IMR-90 (cell line): Measurements from ENCODE around the gene CTIF. TPM values are rescaled to one million over a fixed set of nuclear protein-coding genes. Genes with fewer than 3 reads are reported as not detected.

ENCODE experiments used
- ATAC-seq: fragments of 200-7000 bp; cut with Tn5 transposase; 2 replicates; pipeline ENCODE4 v1.9.1; 2020; ENCODE audit warnings: low read depth, mild to moderate bottlenecking, moderate library complexity
- BruUV-seq: library from RNA; stranded (reverse); fragments of 400-500 nt; replicated peaks from 2 replicates; lab custom pipeline; 2021; lab: Mats Ljungman, UMichigan
- CTCF ChIA-PET: fragments of 300-600 bp; formaldehyde crosslinking; extraction: SDS; loops from one replicate; lab custom pipeline; 2021; ENCODE audit warnings: antibody characterized with exemption; lab: Yijun Ruan, JAX
- POLR2A ChIA-PET: fragments of 300-600 bp; sonication (Branson Sonifier 250); formaldehyde crosslinking; loops from one replicate; lab custom pipeline; 2022; ENCODE audit warnings: antibody characterized with exemption; ENCODE audit not compliant: unreplicated experiment; lab: Charles Lee
- DNase-seq: peaks from one replicate; pipeline ENCODE4 v3.0.0; 2013
- H2AFZ ChIP-seq: replicated peaks from 2 replicates; pipeline ENCODE3; 2013; ENCODE audit warnings: low read length, mild to moderate bottlenecking; ENCODE audit not compliant: poor library complexity
- H2AK5ac ChIP-seq: 2 replicates; pipeline ENCODE4 v1.6.1; 2013; ENCODE audit warnings: low read depth, low read length, inconsistent platforms
- H2AK9ac ChIP-seq: replicated peaks from 2 replicates; pipeline ENCODE3; 2013; ENCODE audit warnings: mild to moderate bottlenecking, low read depth, low read length, moderate library complexity; ENCODE audit not compliant: poor library complexity
- H2BK120ac ChIP-seq: 2 replicates; pipeline ENCODE4 v1.6.1; 2013; ENCODE audit warnings: low read depth, low read length, inconsistent platforms
- H2BK15ac ChIP-seq: 3 replicates; pipeline ENCODE4 v1.6.1; 2013; ENCODE audit warnings: low read depth, low read length, inconsistent platforms
- H2BK20ac ChIP-seq: 2 replicates; pipeline ENCODE4 v1.6.1; 2013; ENCODE audit warnings: low read depth, mild to moderate bottlenecking, inconsistent platforms, low read length, moderate library complexity
- H2BK5ac ChIP-seq: 2 replicates; pipeline ENCODE4 v1.6.1; 2013; ENCODE audit warnings: mild to moderate bottlenecking, low read depth, low read length, inconsistent platforms; ENCODE audit not compliant: poor library complexity, severe bottlenecking
- H3K14ac ChIP-seq: replicated peaks from 2 replicates; pipeline ENCODE4 v1.6.1; 2013; ENCODE audit warnings: low read depth, low read length, inconsistent platforms
- H3K18ac ChIP-seq: 2 replicates; pipeline ENCODE4 v1.6.1; 2013; ENCODE audit warnings: low read depth, low read length, control low read depth
- H3K23ac ChIP-seq: 2 replicates; pipeline ENCODE4 v1.6.1; 2013; ENCODE audit warnings: low read depth, low read length, inconsistent platforms
- H3K27ac ChIP-seq: 2 replicates; pipeline ENCODE4 v1.5.1; 2013; ENCODE audit warnings: mild to moderate bottlenecking, control low read depth, low read length; ENCODE audit not compliant: insufficient read depth
- H3K27me3 ChIP-seq: 2 replicates; pipeline ENCODE4 v1.6.1; 2013; ENCODE audit warnings: low read length; ENCODE audit not compliant: control insufficient read depth, insufficient read depth
- H3K36me3 ChIP-seq: 2 replicates; pipeline ENCODE4 v1.6.1; 2013; ENCODE audit warnings: low read length, mixed read lengths; ENCODE audit not compliant: control insufficient read depth, insufficient read depth
- H3K4ac ChIP-seq: 2 replicates; pipeline ENCODE4 v1.6.1; 2013; ENCODE audit warnings: low read depth, low read length, inconsistent platforms
- H3K4me1 ChIP-seq: 2 replicates; pipeline ENCODE4 v1.6.1; 2013; ENCODE audit warnings: low read length, mixed read lengths; ENCODE audit not compliant: control insufficient read depth, insufficient read depth
- H3K4me2 ChIP-seq: 2 replicates; pipeline ENCODE4 v1.6.1; 2013; ENCODE audit warnings: low read depth, mild to moderate bottlenecking, control low read depth, low read length, moderate library complexity
- H3K4me3 ChIP-seq: 2 replicates; pipeline ENCODE4 v1.5.1; 2013; ENCODE audit warnings: low read depth, mild to moderate bottlenecking, control low read depth, low read length, moderate library complexity; ENCODE audit not compliant: insufficient read depth
- H3K56ac ChIP-seq: 2 replicates; pipeline ENCODE4 v1.6.1; 2013; ENCODE audit warnings: low read length, inconsistent platforms; ENCODE audit not compliant: insufficient read depth; ENCODE audit errors: extremely low read depth
- H3K79me1 ChIP-seq, 2 experiments: 2 replicates each; pipeline ENCODE4 v1.6.1; 2013; ENCODE audit warnings: low read length in 2 of 2, inconsistent platforms in 1 of 2, low read depth in 1 of 2
- H3K9ac ChIP-seq: 2 replicates; pipeline ENCODE4 v1.6.1; 2013; ENCODE audit warnings: low read depth, low read length, control low read depth
- H3K9me1 ChIP-seq: 2 replicates; pipeline ENCODE4 v1.6.1; 2013; ENCODE audit warnings: low read length, inconsistent platforms; ENCODE audit not compliant: insufficient read depth
- H3K9me3 ChIP-seq: 2 replicates; pipeline ENCODE4 v1.6.1; 2013; ENCODE audit warnings: low read length; ENCODE audit not compliant: control insufficient read depth, insufficient read depth
- H4K20me1 ChIP-seq: 2 replicates; pipeline ENCODE4 v1.6.1; 2013; ENCODE audit warnings: low read length, inconsistent platforms; ENCODE audit not compliant: insufficient read depth
- H4K5ac ChIP-seq: 2 replicates; pipeline ENCODE4 v1.6.1; 2013; ENCODE audit warnings: mild to moderate bottlenecking, low read depth, low read length, control low read depth
- H4K8ac ChIP-seq, 2 experiments: 2 replicates each; pipeline ENCODE4 v1.6.1; 2013; ENCODE audit warnings: low read depth in 2 of 2, low read length in 2 of 2, control low read depth in 1 of 2, inconsistent platforms in 1 of 2
- H4K91ac ChIP-seq: 2 replicates; pipeline ENCODE4 v1.6.1; 2013; ENCODE audit warnings: low read depth, low read length, inconsistent platforms; ENCODE audit not compliant: insufficient read depth
- CEBPB ChIP-seq: IDR thresholded peaks from 2 replicates; pipeline ENCODE4 v1.6.1; 2012; ENCODE audit warnings: low read depth, low read length, improper control_type of control experiment
- RAD21 ChIP-seq: IDR thresholded peaks from 2 replicates; pipeline ENCODE4 v1.6.1; 2012; ENCODE audit warnings: low read length, improper control_type of control experiment
- RFX5 ChIP-seq: IDR thresholded peaks from 2 replicates; pipeline ENCODE4 v1.8.0; 2012; ENCODE audit warnings: low read depth, mild to moderate bottlenecking, low read length, moderate library complexity
- WGBS, 2 experiments: methylation state at CpG; one replicate each; pipeline versions ENCODE4 v1.1.5 to v1.1.7; 2013; ENCODE audit warnings: missing lambda C conversion rate in 2 of 2; ENCODE audit not compliant: insufficient read length in 1 of 2; ENCODE audit errors: extremely low coverage in 2 of 2; 5-methylcytosine and 5-hydroxymethylcytosine counted together
- dilution Hi-C: fragments of 300-500 bp; cut with HindIII; formaldehyde crosslinking; loops from one replicate; pipeline ENCODE4 v1.14.3; 2018; ENCODE audit warnings: low sequenced_read_pairs; ENCODE audit not compliant: unreplicated experiment
- in situ Hi-C: fragments of 300-500 bp; cut with MboI; formaldehyde crosslinking; loops from 3 replicates; pipeline ENCODE4 v1.14.3; 2019; ENCODE audit warnings: low sequenced_read_pairs, inconsistent platforms, mixed read lengths
- intact Hi-C: fragments of 100-400 bp; cut with micrococcal nuclease; formaldehyde crosslinking; loops from 2 replicates; pipeline ENCODE4 v1.10.0; 2022
- polyA plus RNA-seq, 3 experiments: library from polyadenylated mRNA; depleted of rRNA; stranded (reverse); fragments of >200 nt; gene quantifications; 2 replicates each; pipeline ENCODE4 v1.2.3, GENCODE V29; 2012; ENCODE audit warnings: low replicate concordance in 1 of 3
- total RNA-seq: library from RNA; depleted of rRNA; stranded (reverse); fragments of >200 nt; gene quantifications from 2 replicates; pipeline ENCODE4 v1.2.3, GENCODE V29; 2012

The CTIF gene
- total and polyA plus RNA-seq, 2 of the 4 experiments (the other 2 are of a cell fraction) = 25.1 to 57.0 TPM

DNA sequence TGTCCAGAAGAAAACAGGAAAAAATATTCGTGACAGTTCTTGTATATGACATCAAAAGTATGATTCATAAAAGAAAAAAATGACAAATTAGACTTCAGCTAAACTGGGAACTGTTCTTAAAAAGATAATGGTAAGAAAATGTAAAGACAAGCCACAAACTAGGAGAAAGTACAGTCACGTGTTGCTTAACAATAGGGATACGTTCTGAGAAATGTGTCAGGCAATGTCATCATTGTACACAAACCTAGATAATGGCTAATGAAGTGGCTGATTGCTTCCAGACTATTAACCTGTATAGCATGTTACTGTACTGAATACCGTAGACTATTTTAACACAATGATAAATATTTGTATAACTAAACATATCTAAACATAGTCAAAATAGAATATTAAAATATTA lies 35.9 kb upstream of the CTIF start:
- Histone ChIP-seq H4K5ac (no peak overlapping the region), H3K4me3 (no peak overlapping the region), H2BK20ac (no peak overlapping the region), H3K79me1 (no peaks in the 10 kb centered on the region), H3K4me2 (no peak overlapping the region), H2BK120ac (no peak overlapping the region), H3K23ac (no peak overlapping the region), H4K20me1 (no peaks in the 10 kb centered on the region), H2BK15ac (no peak overlapping the region), H3K18ac (no peak overlapping the region), H3K27ac (no peak overlapping the region), H3K9me1 (no peaks in the 10 kb centered on the region), H2AK9ac (no peak overlapping the region), H3K27me3 (no peaks in the 10 kb centered on the region; the same call in 1 of the 2 replicates), H2BK5ac (no peak overlapping the region), H3K14ac (no peak overlapping the region), H3K9me3 (peaks cover 2% of the 10 kb centered on the region; the same call in 1 of the 2 replicates), H3K4ac (no peak overlapping the region), H3K4me1 (no peaks in the 10 kb centered on the region), H3K56ac (no peak overlapping the region), H2AK5ac (no peak overlapping the region), H4K8ac (no peak overlapping the region), H3K9ac (no peak overlapping the region), H2AFZ (no peak overlapping the region), H4K91ac (no peak overlapping the region), H3K36me3 (no peaks in the 10 kb centered on the region)
- no peak for TF ChIP-seq RFX5
- no peak for TF ChIP-seq RAD21
- TF ChIP-seq CEBPB = no peak
- 76% methylated on average over 2 of the region's 4 CpGs; no CpG with 5 or more reads in 1 of the 2 experiments for WGBS, 2 experiments
- DNase-seq (no peak), ATAC-seq (no peak)
- intact Hi-C loops = no loop called here
- ChIA-PET CTCF (interaction anchor here (1.5 kb wide), 1 partner anchor 27 kb away, joined by 3 read pairs; no protein-coding TSS in a partner anchor), POLR2A (no interaction called here)
- in situ Hi-C loops = no loop called here
- dilution Hi-C loops = no loop called here
- no TSS peak for BruUV-seq
